Nephron progenitor cell (in vitro differentiated cells): Measurements from ENCODE around the gene MIDN.
A peak's percentile ranks its signal among the peaks of the same experiment; 100 is the strongest.

Experiments used
- DNase-seq: peaks from one replicate; pipeline ENCODE4 v3.0.0; 2021
- H3K27ac Mint-ChIP-seq: 2 replicates; pipeline ENCODE4 v1.8.0; 2021; ENCODE audit warnings: mild to moderate bottlenecking, moderate library complexity, mixed read lengths
- H3K27me3 Mint-ChIP-seq: 2 replicates; pipeline ENCODE4 v1.8.0; 2021; ENCODE audit warnings: mild to moderate bottlenecking, low read depth, mixed read lengths; ENCODE audit not compliant: poor library complexity
- H3K36me3 Mint-ChIP-seq: 2 replicates; pipeline ENCODE4 v1.8.0; 2021; ENCODE audit warnings: low read depth, mixed read lengths
- H3K4me1 Mint-ChIP-seq: 2 replicates; pipeline ENCODE4 v1.8.0; 2021; ENCODE audit warnings: mixed read lengths
- H3K4me3 Mint-ChIP-seq: 2 replicates; pipeline ENCODE4 v1.8.0; 2021; ENCODE audit warnings: mild to moderate bottlenecking, moderate library complexity, mixed read lengths
- H3K9me3 Mint-ChIP-seq: 2 replicates; pipeline ENCODE4 v1.8.0; 2021; ENCODE audit warnings: mild to moderate bottlenecking, moderate library complexity, mixed read lengths
- TF ChIP-seq, protein P1 (sequence below): fragments of 200-600 bp; sonication (generic); IDR thresholded peaks from 2 replicates; pipeline ENCODE4 v1.5.0; 2021; ENCODE audit warnings: antibody characterized with exemption

MIDN gene

DNA sequence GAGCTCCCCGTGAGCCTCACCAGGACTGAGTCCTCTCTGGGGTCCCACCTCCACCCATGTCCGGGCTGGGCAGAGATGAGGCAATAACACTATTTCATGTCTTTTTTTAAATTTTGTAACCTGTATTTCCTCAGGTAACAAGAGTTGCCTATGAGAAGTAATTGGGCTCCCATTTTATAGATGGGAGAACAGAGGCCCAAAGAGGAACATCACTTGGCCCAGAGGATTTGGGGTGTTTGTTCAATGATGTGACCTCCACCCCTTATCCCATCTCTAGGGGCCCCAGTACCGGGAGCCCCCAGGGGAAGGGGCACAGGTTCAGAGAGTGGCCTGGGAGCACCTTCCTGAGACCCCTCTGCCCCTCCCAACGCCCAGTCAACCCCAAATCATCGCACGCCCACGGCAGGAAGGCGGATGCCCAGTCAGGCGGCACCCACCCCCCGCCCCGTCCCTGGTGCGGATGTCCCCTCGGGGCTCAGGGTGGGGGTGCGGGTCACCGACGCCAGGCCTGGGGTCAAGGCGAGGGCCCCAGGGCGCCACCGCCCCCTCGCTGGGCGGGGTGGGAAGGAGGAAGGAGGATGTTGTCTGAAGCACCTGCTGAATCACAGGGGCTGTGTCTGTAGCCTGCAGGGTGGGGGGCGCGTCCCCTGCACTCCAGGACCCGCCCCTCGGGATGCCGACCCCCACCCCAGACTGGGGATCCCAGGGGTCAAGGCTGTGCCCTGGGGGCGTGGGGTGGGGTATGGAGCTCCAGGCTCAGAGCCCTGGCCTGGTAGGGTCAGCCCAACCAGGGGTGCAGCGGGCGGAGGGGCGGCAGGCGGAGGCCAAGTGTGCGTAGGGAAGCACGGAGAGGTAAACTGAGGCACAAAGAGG lies 11.7 kb downstream of the MIDN start:
- Mint-ChIP-seq H3K4me3 (no peak overlapping the region), H3K9me3 (no peaks in the 10 kb centered on the region), H3K27ac (peak overlapping the region; percentile 82), H3K27me3 (peaks cover 3% of the 10 kb centered on the region), H3K4me1 (peaks cover 77% of the 10 kb centered on the region), H3K36me3 (peaks cover 11% of the 10 kb centered on the region)
- DNase-seq: peak; percentile 40
- TF ChIP-seq, protein P1, sequence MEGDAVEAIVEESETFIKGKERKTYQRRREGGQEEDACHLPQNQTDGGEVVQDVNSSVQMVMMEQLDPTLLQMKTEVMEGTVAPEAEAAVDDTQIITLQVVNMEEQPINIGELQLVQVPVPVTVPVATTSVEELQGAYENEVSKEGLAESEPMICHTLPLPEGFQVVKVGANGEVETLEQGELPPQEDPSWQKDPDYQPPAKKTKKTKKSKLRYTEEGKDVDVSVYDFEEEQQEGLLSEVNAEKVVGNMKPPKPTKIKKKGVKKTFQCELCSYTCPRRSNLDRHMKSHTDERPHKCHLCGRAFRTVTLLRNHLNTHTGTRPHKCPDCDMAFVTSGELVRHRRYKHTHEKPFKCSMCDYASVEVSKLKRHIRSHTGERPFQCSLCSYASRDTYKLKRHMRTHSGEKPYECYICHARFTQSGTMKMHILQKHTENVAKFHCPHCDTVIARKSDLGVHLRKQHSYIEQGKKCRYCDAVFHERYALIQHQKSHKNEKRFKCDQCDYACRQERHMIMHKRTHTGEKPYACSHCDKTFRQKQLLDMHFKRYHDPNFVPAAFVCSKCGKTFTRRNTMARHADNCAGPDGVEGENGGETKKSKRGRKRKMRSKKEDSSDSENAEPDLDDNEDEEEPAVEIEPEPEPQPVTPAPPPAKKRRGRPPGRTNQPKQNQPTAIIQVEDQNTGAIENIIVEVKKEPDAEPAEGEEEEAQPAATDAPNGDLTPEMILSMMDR: no peak

DNA sequence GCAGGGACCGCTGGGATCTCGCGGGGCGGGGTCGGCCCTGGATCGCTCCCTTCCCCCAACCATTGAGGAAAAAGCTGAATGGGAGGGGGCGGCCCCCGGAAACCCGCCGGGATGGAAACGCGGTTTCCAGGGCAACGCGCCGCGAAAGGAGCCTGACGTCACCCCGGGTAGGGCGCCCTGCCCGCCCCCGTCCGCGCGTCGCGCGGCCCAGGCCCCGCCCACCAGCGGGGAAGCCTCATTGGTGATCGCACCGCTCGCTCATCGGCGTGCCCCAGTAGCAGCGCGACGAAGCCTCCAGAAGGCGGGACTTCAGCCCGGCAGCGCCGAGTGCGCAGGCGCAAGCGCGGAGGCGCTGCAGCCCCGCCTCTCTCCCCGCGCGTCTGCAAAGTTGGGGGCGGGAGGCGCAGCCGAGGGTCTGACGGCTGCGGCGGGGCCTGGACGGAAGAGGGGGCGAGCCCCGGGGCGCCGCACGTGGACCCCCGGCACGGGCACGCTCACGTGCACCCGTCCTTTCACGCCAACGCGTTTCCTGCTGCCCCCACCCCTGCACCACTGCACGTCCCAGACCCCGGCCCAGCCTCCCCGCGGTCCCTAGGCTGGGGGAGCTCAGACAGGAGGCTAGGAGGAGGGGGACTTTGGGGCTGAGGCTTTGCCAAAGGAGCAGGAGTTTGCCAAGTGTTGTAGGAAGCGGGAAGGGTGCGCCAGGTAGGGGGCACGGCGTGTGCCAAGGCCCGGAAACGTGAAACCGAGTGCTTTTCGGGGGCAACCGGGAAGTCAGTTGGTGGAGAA lies 12.6 kb downstream of the MIDN start:
- Mint-ChIP-seq H3K4me3 (peak overlapping the region; percentile 85), H3K9me3 (no peaks in the 10 kb centered on the region), H3K4me1 (peaks cover 84% of the 10 kb centered on the region), H3K27ac (peak overlapping the region; percentile 87), H3K36me3 (peaks cover 9% of the 10 kb centered on the region), H3K27me3 (peaks cover 3% of the 10 kb centered on the region)
- TF ChIP-seq, protein P1: no peak
- peak; percentile 97 for DNase-seq

DNA sequence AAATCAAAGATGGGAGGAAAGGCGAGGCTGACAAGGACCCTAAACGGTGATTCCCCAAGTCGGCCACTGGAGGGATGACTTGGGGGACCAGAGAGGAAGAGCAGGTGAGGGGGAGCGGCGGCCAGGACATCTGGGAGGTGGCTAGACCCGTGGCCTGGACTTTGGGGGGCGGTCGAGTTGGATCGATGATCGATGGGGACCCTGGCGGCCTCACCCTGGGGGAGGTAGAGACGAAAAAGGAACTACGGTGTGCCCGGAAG lies 13.1 kb downstream of the MIDN start:
- H3K4me1 Mint-ChIP-seq: peaks cover 79% of the 10 kb centered on the region
- H3K9me3 Mint-ChIP-seq: no peaks in the 10 kb centered on the region
- TF ChIP-seq, protein P1: no peak
- H3K36me3 Mint-ChIP-seq: peaks cover 9% of the 10 kb centered on the region
- H3K27ac Mint-ChIP-seq: peak overlapping the region; percentile 93
- peak overlapping the region; percentile 85 for H3K4me3 Mint-ChIP-seq
- DNase-seq: peak; percentile 28
- H3K27me3 Mint-ChIP-seq: peaks cover 3% of the 10 kb centered on the region

DNA sequence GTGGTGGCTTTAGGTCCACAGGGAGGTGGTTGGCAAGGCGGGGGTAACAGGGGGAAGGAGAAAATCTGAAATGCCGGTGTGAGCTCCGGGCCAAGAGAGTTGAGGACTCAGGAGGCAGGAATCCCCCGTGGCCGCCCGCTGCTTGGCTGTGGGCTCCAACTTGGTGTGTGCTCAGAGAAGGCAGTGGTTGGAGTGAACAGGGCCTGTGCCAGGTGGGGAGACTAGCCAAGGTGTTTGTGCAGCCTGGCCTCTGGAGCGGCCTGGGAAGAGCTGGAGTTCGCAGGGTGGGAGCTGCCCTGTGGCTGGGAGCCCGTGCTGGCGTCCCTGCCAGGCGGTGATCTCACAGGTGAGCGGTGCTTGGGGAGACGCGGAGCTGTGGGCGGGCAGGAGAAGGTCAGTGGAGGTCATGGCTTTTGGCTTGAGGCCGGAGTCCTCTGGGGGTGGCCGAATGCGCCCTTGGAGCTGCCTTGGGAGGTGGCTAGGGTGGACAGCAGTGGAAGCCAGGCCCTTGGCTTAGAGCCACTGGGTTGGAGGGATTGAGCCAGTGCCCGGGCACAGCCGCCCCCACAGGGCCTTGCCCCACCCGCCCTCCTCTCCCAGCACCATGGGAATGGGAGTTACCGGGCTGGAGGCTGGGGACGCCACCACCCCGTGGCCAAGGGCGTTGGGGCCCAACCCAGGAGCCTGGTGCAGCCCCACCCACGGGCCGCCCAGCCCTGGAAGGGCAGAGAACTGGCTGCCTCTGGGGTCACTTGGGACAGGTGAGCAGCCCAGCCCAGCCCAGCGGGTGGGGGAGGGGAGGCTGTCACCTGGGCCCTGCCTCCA lies 13.6 kb downstream of the MIDN start:
- Mint-ChIP-seq H3K9me3 (no peaks in the 10 kb centered on the region), H3K36me3 (peaks cover 9% of the 10 kb centered on the region), H3K4me1 (peaks cover 77% of the 10 kb centered on the region)

DNA sequence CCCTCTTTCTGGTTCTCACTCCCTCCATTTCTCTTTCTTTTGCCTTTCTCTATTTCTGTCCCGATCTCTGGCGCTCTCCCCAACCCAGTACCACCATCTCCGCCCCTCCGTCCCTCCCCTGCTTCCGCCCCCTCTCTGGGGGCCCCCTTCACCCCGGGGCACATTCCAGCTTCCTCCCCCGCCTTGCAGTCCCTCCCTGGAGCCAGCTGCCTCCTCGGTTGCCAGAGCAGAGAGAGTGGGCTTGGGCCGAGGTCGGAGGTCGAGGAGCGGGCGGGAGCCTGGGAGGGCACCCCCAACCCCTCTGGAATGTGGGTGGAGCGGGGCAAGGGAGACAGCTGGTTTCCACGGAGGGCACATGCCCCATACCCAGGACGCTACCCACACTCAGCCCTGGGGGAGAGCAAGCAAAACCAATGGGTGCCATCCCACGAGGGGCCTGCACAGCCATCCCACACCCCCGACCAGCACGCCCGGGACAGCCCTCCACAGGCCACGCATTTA lies 14.3 kb downstream of the MIDN start:
- TF ChIP-seq, protein P1: no peak
- H3K27me3 Mint-ChIP-seq: peaks cover 3% of the 10 kb centered on the region
- peak; percentile 57 for DNase-seq
- no peak overlapping the region for H3K27ac Mint-ChIP-seq
- H3K9me3 Mint-ChIP-seq: no peaks in the 10 kb centered on the region
- peaks cover 3% of the 10 kb centered on the region for H3K36me3 Mint-ChIP-seq
- H3K4me3 Mint-ChIP-seq: peak overlapping the region; percentile 65
- peaks cover 78% of the 10 kb centered on the region for H3K4me1 Mint-ChIP-seq

More for the DNA sequence above, 13.6 kb downstream of the MIDN start:
- no peak for DNase-seq
- peak overlapping the region; percentile 85 for H3K4me3 Mint-ChIP-seq
- TF ChIP-seq, protein P1: no peak
- peaks cover 3% of the 10 kb centered on the region for H3K27me3 Mint-ChIP-seq
- H3K27ac Mint-ChIP-seq: peak overlapping the region; percentile 93
